HG02840 (cell line): ENCODE measurements around the gene SRGAP3.
"Not testable (repeated sequence)": the region's sequence is repeated elsewhere in the genome, so short reads cannot be mapped to it uniquely, and the experiment has no call there.

Experiments used
- ATAC-seq: cut with Tn5 transposase; IDR thresholded peaks from one replicate; pipeline ENCODE4 v1.9.1; 2021; ENCODE audit warnings: mild to moderate bottlenecking, moderate library complexity, moderate number of reproducible peaks; ENCODE audit not compliant: unreplicated experiment, low FRiP score

Gene SRGAP3

GRCh38 chr3:9099702-9100512 is 149.5 kb downstream of the SRGAP3 start:
- ATAC-seq = no peak

- no peak for ATAC-seq
Observed at GRCh38 chr3:9098716-9099675, 150.4 kb downstream of the SRGAP3 start.

- ATAC-seq = no peak
Observed at GRCh38 chr3:9097495-9097894, 152.0 kb downstream of the SRGAP3 start.

GRCh38 chr3:9091486-9092235 is 157.8 kb downstream of the SRGAP3 start:
- ATAC-seq = no peak

- no peak for ATAC-seq
Observed at GRCh38 chr3:9088441-9089353, 160.7 kb downstream of the SRGAP3 start.

- ATAC-seq = no peak
Observed at GRCh38 chr3:9087831-9088413, 161.5 kb downstream of the SRGAP3 start.

GRCh38 chr3:9085428-9085827 is 164.0 kb downstream of the SRGAP3 start:
- ATAC-seq = not testable (repeated sequence)

GRCh38 chr3:9081184-9081818 is 168.1 kb downstream of the SRGAP3 start:
- ATAC-seq = no peak

- no peak for ATAC-seq
Observed at GRCh38 chr3:9080163-9080562, 169.3 kb downstream of the SRGAP3 start.

- ATAC-seq = no peak
Observed at GRCh38 chr3:9079676-9080075, 169.8 kb downstream of the SRGAP3 start.

- ATAC-seq = no peak
Observed at GRCh38 chr3:9078561-9079240, 170.7 kb downstream of the SRGAP3 start.

GRCh38 chr3:9077029-9077428 is 172.4 kb downstream of the SRGAP3 start:
- ATAC-seq = no peak

GRCh38 chr3:9075762-9076161 is 173.7 kb downstream of the SRGAP3 start:
- no peak for ATAC-seq

GRCh38 chr3:9074079-9074478 is 175.4 kb downstream of the SRGAP3 start:
- no peak for ATAC-seq

GRCh38 chr3:9072667-9073009 is 176.8 kb downstream of the SRGAP3 start:
- ATAC-seq = no peak

- ATAC-seq = no peak
Observed at GRCh38 chr3:9071936-9072666, 177.3 kb downstream of the SRGAP3 start.

GRCh38 chr3:9070961-9071360 is 178.5 kb downstream of the SRGAP3 start:
- ATAC-seq = no peak

- ATAC-seq = no peak
Observed at GRCh38 chr3:9069971-9070370, 179.5 kb downstream of the SRGAP3 start.
